ENCODE data around the gene HOXC9.

DNA sequence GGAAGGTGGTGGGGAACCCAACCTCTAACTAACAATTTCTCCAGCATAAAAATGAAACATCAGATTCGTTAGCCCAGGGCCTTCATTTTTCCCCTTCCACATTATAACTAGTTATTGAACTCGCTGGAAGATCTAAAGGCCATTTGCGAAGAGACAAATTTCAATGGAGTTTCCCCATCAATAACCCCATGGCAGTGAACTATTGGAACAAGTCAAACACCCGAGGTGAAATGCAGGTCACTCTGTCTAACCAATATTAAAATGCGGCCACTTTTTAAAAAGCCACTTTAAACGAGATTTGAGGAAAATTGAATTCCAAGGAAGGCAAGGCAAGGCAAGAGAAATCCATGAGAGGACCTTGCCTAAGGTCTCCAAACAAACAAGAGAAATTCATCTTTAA, 49.1 kb downstream of the HOXC9 start:
- TF ChIP-seq, protein P1, sequence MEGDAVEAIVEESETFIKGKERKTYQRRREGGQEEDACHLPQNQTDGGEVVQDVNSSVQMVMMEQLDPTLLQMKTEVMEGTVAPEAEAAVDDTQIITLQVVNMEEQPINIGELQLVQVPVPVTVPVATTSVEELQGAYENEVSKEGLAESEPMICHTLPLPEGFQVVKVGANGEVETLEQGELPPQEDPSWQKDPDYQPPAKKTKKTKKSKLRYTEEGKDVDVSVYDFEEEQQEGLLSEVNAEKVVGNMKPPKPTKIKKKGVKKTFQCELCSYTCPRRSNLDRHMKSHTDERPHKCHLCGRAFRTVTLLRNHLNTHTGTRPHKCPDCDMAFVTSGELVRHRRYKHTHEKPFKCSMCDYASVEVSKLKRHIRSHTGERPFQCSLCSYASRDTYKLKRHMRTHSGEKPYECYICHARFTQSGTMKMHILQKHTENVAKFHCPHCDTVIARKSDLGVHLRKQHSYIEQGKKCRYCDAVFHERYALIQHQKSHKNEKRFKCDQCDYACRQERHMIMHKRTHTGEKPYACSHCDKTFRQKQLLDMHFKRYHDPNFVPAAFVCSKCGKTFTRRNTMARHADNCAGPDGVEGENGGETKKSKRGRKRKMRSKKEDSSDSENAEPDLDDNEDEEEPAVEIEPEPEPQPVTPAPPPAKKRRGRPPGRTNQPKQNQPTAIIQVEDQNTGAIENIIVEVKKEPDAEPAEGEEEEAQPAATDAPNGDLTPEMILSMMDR (IDR thresholded peaks at IDR 0.05; ENCODE audit: insufficient read depth, low read length): no peak
- no peak for TF ChIP-seq POLR2AphosphoS5 (IDR thresholded peaks at IDR 0.05; ENCODE audit: low read depth)
- TF ChIP-seq REST (IDR thresholded peaks at IDR 0.05; ENCODE audit: insufficient replicate concordance, low read depth): no peak
- no peak for TF ChIP-seq SPI1 (IDR thresholded peaks at IDR 0.05; ENCODE audit: borderline replicate concordance, low read depth)
